Activated CD8-positive, alpha-beta memory T cell treated with anti-CD3 and anti-CD28 coated beads for 48 hours (primary cell): ENCODE measurements around the gene CPLANE1.
"Not testable (repeated sequence)": the region's sequence is repeated elsewhere in the genome, so short reads cannot be mapped to it uniquely, and the experiment has no call there.

ENCODE experiments used
- DNase-seq, 3 experiments: peaks; one replicate each; pipeline ENCODE4 v3.0.0-alpha.2; 2020; ENCODE audit warnings: low read depth in 2 of 3, low spot score in 2 of 3

Gene CPLANE1

GRCh38 chr5:37248970-37249814, at the start of gene CPLANE1:
Gene CPLANE1, minus strand, starts transcription at chr5:37249376. Its CDS starts 1,678 bp downstream, at chr5:37247698.
- peak; percentile 18 to 47 (median 43) for DNase-seq

GRCh38 chr5:37296313-37296712, 47.1 kb upstream of the CPLANE1 start:
- DNase-seq: not testable (repeated sequence)

- DNase-seq: no peak
Observed at GRCh38 chr5:37283214-37283820, 34.1 kb upstream of the CPLANE1 start.

GRCh38 chr5:37275511-37275910, 26.3 kb upstream of the CPLANE1 start:
- DNase-seq: no peak

- DNase-seq: no peak
Observed at GRCh38 chr5:37272511-37272910, 23.3 kb upstream of the CPLANE1 start.

- not testable (repeated sequence) for DNase-seq
Observed at GRCh38 chr5:37268100-37268499, 18.9 kb upstream of the CPLANE1 start.

- DNase-seq: no peak
Observed at GRCh38 chr5:37255774-37256358, 6.7 kb upstream of the CPLANE1 start.

GRCh38 chr5:37254581-37254980, 5.4 kb upstream of the CPLANE1 start:
- DNase-seq: no peak

- DNase-seq: no peak
Observed at GRCh38 chr5:37251665-37252064, 2.5 kb upstream of the CPLANE1 start.

- no peak for DNase-seq
Observed at GRCh38 chr5:37249815-37250164, 614 bp upstream of the CPLANE1 start.

GRCh38 chr5:37248421-37248969, 681 bp downstream of the CPLANE1 start:
- DNase-seq: no peak

GRCh38 chr5:37247496-37247895, 1.7 kb downstream of the CPLANE1 start:
- DNase-seq: no peak

- DNase-seq: no peak
Observed at GRCh38 chr5:37247036-37247435, 2.1 kb downstream of the CPLANE1 start.

GRCh38 chr5:37234288-37234687, 14.9 kb downstream of the CPLANE1 start:
- no peak for DNase-seq

GRCh38 chr5:37226377-37226776, 22.8 kb downstream of the CPLANE1 start:
- no peak for DNase-seq

GRCh38 chr5:37222181-37222580, 27.0 kb downstream of the CPLANE1 start:
- DNase-seq: no peak

- not testable (repeated sequence) for DNase-seq
Observed at GRCh38 chr5:37220426-37220825, 28.8 kb downstream of the CPLANE1 start.

GRCh38 chr5:37219384-37219783, 29.8 kb downstream of the CPLANE1 start:
- not testable (repeated sequence) for DNase-seq

- no peak for DNase-seq
Observed at GRCh38 chr5:37217976-37218375, 31.2 kb downstream of the CPLANE1 start.

GRCh38 chr5:37214550-37214949, 34.6 kb downstream of the CPLANE1 start:
- no peak for DNase-seq

- no peak for DNase-seq
Observed at GRCh38 chr5:37212096-37212495, 37.1 kb downstream of the CPLANE1 start.

GRCh38 chr5:37211661-37212060, 37.5 kb downstream of the CPLANE1 start:
- no peak for DNase-seq
